ENCODE measurements around the gene SIRPB2. TPM values are rescaled to one million over a fixed set of nuclear protein-coding genes. Genes with fewer than 3 reads are reported as not detected.

The SIRPB2 gene
- total and polyA plus RNA-seq, 2 of the 4 experiments (the other 2 are of a cell fraction), result not detected

DNA sequence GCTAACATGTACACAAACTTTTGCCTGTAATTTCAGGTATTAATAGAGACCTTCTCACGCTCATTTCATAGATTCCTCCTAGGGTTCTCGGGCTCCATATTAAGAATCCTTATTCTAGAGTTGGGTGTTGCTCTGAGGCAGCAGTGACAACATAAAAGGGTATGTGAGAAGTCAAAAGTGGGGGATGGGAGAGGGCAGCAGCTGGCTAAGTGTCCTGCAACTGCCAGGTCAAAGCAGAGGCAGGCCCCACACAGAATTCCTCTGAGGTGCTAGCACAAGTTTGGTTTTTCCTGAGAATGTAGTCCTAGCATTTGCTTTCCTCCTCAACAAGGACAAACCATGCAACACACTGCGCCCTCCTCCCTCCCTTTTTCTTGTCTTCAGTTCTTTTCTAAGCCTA is 29.2 kb downstream of the SIRPB2 start:
- no peak overlapping the region for H3K56ac ChIP-seq (ENCODE audit: extremely low read depth, insufficient read depth, low read length)
- no peak overlapping the region for H3K18ac ChIP-seq (ENCODE audit: low read depth, low read length)
- H4K91ac ChIP-seq (ENCODE audit: insufficient read depth, low read depth, low read length), result no peak overlapping the region
- H3K4me1 ChIP-seq (ENCODE audit: control insufficient read depth, insufficient read depth, low read length), result peaks cover 2% of the 10 kb centered on the region
- CTCF ChIA-PET, result no interaction called here
- no peak overlapping the region for H2BK5ac ChIP-seq (ENCODE audit: low read depth, low read length, poor library complexity, severe bottlenecking)
- H2AFZ ChIP-seq (replicated peaks; ENCODE audit: low read length, poor library complexity), result no peak overlapping the region
- H3K27me3 ChIP-seq (ENCODE audit: control insufficient read depth, insufficient read depth, low read length), result no peaks in the 10 kb centered on the region
- TF ChIP-seq RAD21 (IDR thresholded peaks at IDR 0.05; ENCODE audit: low read length) (no peak), NFE2L2 (IDR thresholded peaks at IDR 0.05; ENCODE audit: low read depth, low read length) (no peak), SMC3 (IDR thresholded peaks at IDR 0.05; ENCODE audit: low read depth, low read length) (no peak), MAFK (IDR thresholded peaks at IDR 0.05; ENCODE audit: low read depth, low read length) (no peak), RCOR1 (IDR thresholded peaks at IDR 0.05; ENCODE audit: insufficient replicate concordance, low read length) (no peak), MXI1 (IDR thresholded peaks at IDR 0.05; ENCODE audit: borderline replicate concordance, low read depth, low read length) (no peak), POLR2A (IDR thresholded peaks at IDR 0.05; ENCODE audit: low read depth, low read length) (no peak), CEBPB (IDR thresholded peaks at IDR 0.05; ENCODE audit: low read depth, low read length) (no peak), USF2 (IDR thresholded peaks at IDR 0.05; ENCODE audit: low read depth, low read length) (no peak)
- TF ChIP-seq, protein P1, sequence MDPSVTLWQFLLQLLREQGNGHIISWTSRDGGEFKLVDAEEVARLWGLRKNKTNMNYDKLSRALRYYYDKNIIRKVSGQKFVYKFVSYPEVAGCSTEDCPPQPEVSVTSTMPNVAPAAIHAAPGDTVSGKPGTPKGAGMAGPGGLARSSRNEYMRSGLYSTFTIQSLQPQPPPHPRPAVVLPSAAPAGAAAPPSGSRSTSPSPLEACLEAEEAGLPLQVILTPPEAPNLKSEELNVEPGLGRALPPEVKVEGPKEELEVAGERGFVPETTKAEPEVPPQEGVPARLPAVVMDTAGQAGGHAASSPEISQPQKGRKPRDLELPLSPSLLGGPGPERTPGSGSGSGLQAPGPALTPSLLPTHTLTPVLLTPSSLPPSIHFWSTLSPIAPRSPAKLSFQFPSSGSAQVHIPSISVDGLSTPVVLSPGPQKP (IDR thresholded peaks at IDR 0.05; ENCODE audit: borderline replicate concordance, low read depth, low read length), result no peak
- TF ChIP-seq, protein P2, sequence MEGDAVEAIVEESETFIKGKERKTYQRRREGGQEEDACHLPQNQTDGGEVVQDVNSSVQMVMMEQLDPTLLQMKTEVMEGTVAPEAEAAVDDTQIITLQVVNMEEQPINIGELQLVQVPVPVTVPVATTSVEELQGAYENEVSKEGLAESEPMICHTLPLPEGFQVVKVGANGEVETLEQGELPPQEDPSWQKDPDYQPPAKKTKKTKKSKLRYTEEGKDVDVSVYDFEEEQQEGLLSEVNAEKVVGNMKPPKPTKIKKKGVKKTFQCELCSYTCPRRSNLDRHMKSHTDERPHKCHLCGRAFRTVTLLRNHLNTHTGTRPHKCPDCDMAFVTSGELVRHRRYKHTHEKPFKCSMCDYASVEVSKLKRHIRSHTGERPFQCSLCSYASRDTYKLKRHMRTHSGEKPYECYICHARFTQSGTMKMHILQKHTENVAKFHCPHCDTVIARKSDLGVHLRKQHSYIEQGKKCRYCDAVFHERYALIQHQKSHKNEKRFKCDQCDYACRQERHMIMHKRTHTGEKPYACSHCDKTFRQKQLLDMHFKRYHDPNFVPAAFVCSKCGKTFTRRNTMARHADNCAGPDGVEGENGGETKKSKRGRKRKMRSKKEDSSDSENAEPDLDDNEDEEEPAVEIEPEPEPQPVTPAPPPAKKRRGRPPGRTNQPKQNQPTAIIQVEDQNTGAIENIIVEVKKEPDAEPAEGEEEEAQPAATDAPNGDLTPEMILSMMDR (conservative IDR thresholded peaks at IDR 0.05; ENCODE audit: low read depth, low read length), result no peak
- peaks cover 38% of the 10 kb centered on the region for H4K20me1 ChIP-seq (ENCODE audit: insufficient read depth, low read length)
- no peak overlapping the region for H3K23ac ChIP-seq (ENCODE audit: low read depth, low read length)
- H2AK5ac ChIP-seq (ENCODE audit: low read depth, low read length), result no peak overlapping the region
- H3K36me3 ChIP-seq (ENCODE audit: control insufficient read depth, insufficient read depth, low read length), result peaks cover 25% of the 10 kb centered on the region
- POLR2A ChIA-PET (ENCODE audit: unreplicated experiment), result no interaction called here
- H2BK20ac ChIP-seq (ENCODE audit: low read depth, low read length), result no peak overlapping the region
- H2BK120ac ChIP-seq (ENCODE audit: low read depth, low read length), result no peak overlapping the region
- H3K9me1 ChIP-seq (ENCODE audit: insufficient read depth, low read length), result peaks cover 11% of the 10 kb centered on the region; the same call in 1 of the 2 replicates
- in situ Hi-C loops (cut with MboI; ENCODE audit: low sequenced_read_pairs), result no loop called here
- WGBS, 2 experiments (ENCODE audit: extremely low coverage in 2 of 2, insufficient read length in 1 of 2), result no CpG with 5 or more reads among the region's 3 CpGs
- H4K5ac ChIP-seq (ENCODE audit: low read depth, low read length), result no peak overlapping the region
- H2BK15ac ChIP-seq (ENCODE audit: low read depth, low read length), result no peak overlapping the region
- no peak overlapping the region for H3K27ac ChIP-seq (ENCODE audit: insufficient read depth, low read length)
- H3K9ac ChIP-seq (ENCODE audit: low read depth, low read length), result no peak overlapping the region
- H3K4ac ChIP-seq (ENCODE audit: low read depth, low read length), result no peak overlapping the region
- ATAC-seq (ENCODE audit: low read depth), result no peak
- H3K4me2 ChIP-seq (ENCODE audit: low read depth, low read length), result no peak overlapping the region
- peaks cover 52 to 77% of the 10 kb centered on the region in 2 experiments for H3K79me1 ChIP-seq (ENCODE audit: low read depth in 1 of 2, low read length in 2 of 2)
- no peak overlapping the region for H2AK9ac ChIP-seq (replicated peaks; ENCODE audit: low read depth, low read length, poor library complexity)
- H3K4me3 ChIP-seq (ENCODE audit: insufficient read depth, low read depth, low read length), result no peak overlapping the region
- dilution Hi-C loops (cut with HindIII; ENCODE audit: low sequenced_read_pairs, unreplicated experiment), result no loop called here
- H3K14ac ChIP-seq (replicated peaks; ENCODE audit: low read depth, low read length), result no peak overlapping the region
- intact Hi-C loops (cut with micrococcal nuclease), result no loop called here
- no TSS peak for BruUV-seq (replicated peaks)
- H4K8ac ChIP-seq (ENCODE audit: low read depth in 2 of 2, low read length in 2 of 2), result no peak overlapping the region
- no peaks in the 10 kb centered on the region for H3K9me3 ChIP-seq (ENCODE audit: control insufficient read depth, insufficient read depth, low read length)
- DNase-seq, result no peak
